CD14-positive monocyte (primary cell): ENCODE results near the gene TRAPPC2. TPM values are rescaled to one million over a fixed set of nuclear protein-coding genes. Genes with fewer than 3 reads are reported as not detected.

ENCODE experiments used
- DNase-seq, 3 donors: peaks; one replicate each; pipeline ENCODE4 v3.0.0-alpha.2; 2011 to 2022
- H2AFZ ChIP-seq: 2 replicates; pipeline ENCODE4 v1.6.0; 2012; ENCODE audit warnings: mild to moderate bottlenecking, low read depth, low read length, inconsistent platforms; ENCODE audit not compliant: insufficient read depth, poor library complexity, severe bottlenecking
- H3K27ac ChIP-seq, 2 donors: 1 replicate in 1 of 2; 2 replicates in 1 of 2; pipeline ENCODE4 v1.5.1; 2012 to 2013; ENCODE audit warnings: low read length in 2 of 2, control low read depth in 1 of 2, inconsistent platforms in 1 of 2, low read depth in 1 of 2, mild to moderate bottlenecking in 1 of 2
- H3K27me3 ChIP-seq, 2 donors: one replicate each; pipeline versions ENCODE4 v1.6.0 to v1.6.1; 2011 to 2013; ENCODE audit warnings: low read length in 2 of 2; ENCODE audit not compliant: control insufficient read depth in 2 of 2, insufficient read depth in 2 of 2
- H3K36me3 ChIP-seq, 2 donors: replicated peaks in 1 of 2; 1 replicate in 1 of 2; 2 replicates in 1 of 2; pipeline versions ENCODE4 v1.5.1 to v1.6.1; 2012 to 2013; ENCODE audit warnings: low read length in 2 of 2, control low read depth in 1 of 2, inconsistent platforms in 1 of 2, mild to moderate bottlenecking in 1 of 2; ENCODE audit not compliant: insufficient read depth in 2 of 2, control insufficient read depth in 1 of 2
- H3K4me1 ChIP-seq, 2 donors: 1 replicate in 1 of 2; 2 replicates in 1 of 2; pipeline versions ENCODE4 v1.5.1 to v1.6.1; 2012 to 2013; ENCODE audit warnings: low read length in 2 of 2, control low read depth in 1 of 2, inconsistent platforms in 1 of 2, mild to moderate bottlenecking in 1 of 2, moderate library complexity in 1 of 2; ENCODE audit not compliant: insufficient read depth in 2 of 2, control insufficient read depth in 1 of 2
- H3K4me2 ChIP-seq: replicated peaks from 2 replicates; pipeline ENCODE3; 2012; ENCODE audit warnings: low read length, moderate library complexity, mild to moderate bottlenecking; ENCODE audit not compliant: poor library complexity, severe bottlenecking; ENCODE audit errors: extremely low read depth
- H3K4me3 ChIP-seq, 3 experiments: fragments of 200-600 bp in 1 of 3; sonication (generic) in 1 of 3; replicated peaks in 1 of 3; 1 replicate in 2 of 3; 2 replicates in 1 of 3; pipeline ENCODE4 v1.5.1; 2011 to 2013; ENCODE audit warnings: low read length in 3 of 3, mild to moderate bottlenecking in 3 of 3, control low read depth in 2 of 3, low read depth in 2 of 3, inconsistent platforms in 1 of 3, moderate library complexity in 1 of 3
- H3K79me2 ChIP-seq: 2 replicates; pipeline ENCODE4 v1.6.0; 2012; ENCODE audit warnings: mild to moderate bottlenecking, control low read depth, inconsistent platforms, low read length, moderate library complexity; ENCODE audit not compliant: insufficient read depth
- H3K9ac ChIP-seq: 2 replicates; pipeline ENCODE4 v1.6.0; 2017; ENCODE audit warnings: low read length, mild to moderate bottlenecking; ENCODE audit not compliant: insufficient read depth, poor library complexity, severe bottlenecking
- H3K9me3 ChIP-seq, 2 donors: replicated peaks in 1 of 2; 1 replicate in 1 of 2; 2 replicates in 1 of 2; pipeline versions ENCODE4 v1.5.1 to v1.6.1; 2012 to 2013; ENCODE audit warnings: low read length in 2 of 2, control low read depth in 1 of 2; ENCODE audit not compliant: control insufficient read depth in 1 of 2, insufficient read depth in 1 of 2
- H4K20me1 ChIP-seq: 2 replicates; pipeline ENCODE4 v1.6.0; 2012; ENCODE audit warnings: mild to moderate bottlenecking, low read length, control low read depth, moderate library complexity; ENCODE audit not compliant: insufficient read depth
- H3K27ac Mint-ChIP-seq, 7 donors: one replicate each; pipeline ENCODE4 v1.8.0; 2020; ENCODE audit warnings: mild to moderate bottlenecking in 7 of 7, mixed read lengths in 7 of 7, moderate library complexity in 6 of 7, inconsistent platforms in 2 of 7
- H3K27me3 Mint-ChIP-seq, 3 donors: one replicate each; pipeline ENCODE4 v1.8.0; 2021 to 2022; ENCODE audit warnings: low read depth in 3 of 3, mild to moderate bottlenecking in 3 of 3, mixed read lengths in 3 of 3, moderate library complexity in 3 of 3, inconsistent platforms in 1 of 3
- H3K36me3 Mint-ChIP-seq, 2 donors: one replicate each; pipeline ENCODE4 v1.8.0; 2020; ENCODE audit warnings: mixed read lengths in 2 of 2, inconsistent platforms in 1 of 2, mild to moderate bottlenecking in 1 of 2
- H3K4me1 Mint-ChIP-seq: one replicate; pipeline ENCODE4 v1.8.0; 2020; ENCODE audit warnings: mild to moderate bottlenecking, mixed read lengths
- H3K4me3 Mint-ChIP-seq, 2 donors: one replicate each; pipeline ENCODE4 v1.8.0; 2020; ENCODE audit warnings: mild to moderate bottlenecking in 2 of 2, mixed read lengths in 2 of 2, moderate library complexity in 1 of 2
- H3K9me3 Mint-ChIP-seq, 7 donors: one replicate each; pipeline ENCODE4 v1.8.0; 2020 to 2022; ENCODE audit warnings: mixed read lengths in 7 of 7, mild to moderate bottlenecking in 6 of 7, moderate library complexity in 6 of 7, inconsistent platforms in 2 of 7
- CTCF ChIP-seq: fragments of 200-600 bp; IDR thresholded peaks from one replicate; pipeline ENCODE4 v1.8.0; 2022; ENCODE audit warnings: antibody characterized with exemption, mild to moderate bottlenecking
- WGBS: methylation state at CpG from one replicate; pipeline ENCODE4 v1.1.5; 2013; ENCODE audit warnings: missing lambda C conversion rate; ENCODE audit not compliant: insufficient coverage; 5-methylcytosine and 5-hydroxymethylcytosine counted together
- intact Hi-C, 2 donors: fragments of 100-400 bp; cut with micrococcal nuclease; formaldehyde crosslinking; loops; one replicate each; pipeline versions ENCODE4 v1.15.0 to v1.15.1; 2023
- polyA plus RNA-seq, 3 donors: library from polyadenylated mRNA; depleted of rRNA in 1 of 3; unstranded in 2 of 3; stranded (reverse) in 1 of 3; fragments of 300-500 nt in 2 of 3; fragments of >200 nt in 1 of 3; fragmentation: Illumina TruSeq in 2 of 3; gene quantifications; 1 replicate in 2 of 3; 2 replicates in 1 of 3; pipeline ENCODE4 v1.2.3, GENCODE V29; 2012 to 2021

TRAPPC2 gene
- polyA plus RNA-seq, 3 donors: 10.6 to 18.3 (median 12.2) TPM

- H3K27ac ChIP-seq: peak overlapping the region in 1 of 2 donors; percentile 50
- intact Hi-C loops: loop anchor here in 1 of 2 donors (10.0 kb wide), 1 partner anchor 293 kb away; no protein-coding TSS in a partner anchor
Observed at GRCh38 chrX:13741695-13742094, 7.3 kb upstream of the TRAPPC2 start.

GRCh38 chrX:13733506-13733905 is 914 bp downstream of the TRAPPC2 start:
- no peak for DNase-seq
- TF ChIP-seq CTCF: no peak
- peaks cover 0 to 26% (median 0%) of the 10 kb centered on the region in 3 donors for H3K27me3 Mint-ChIP-seq
- Histone ChIP-seq H3K36me3 (no peaks in the 10 kb centered on the region), H3K4me2 (peak overlapping the region; percentile 73), H4K20me1 (no peaks in the 10 kb centered on the region), H3K9me3 (peaks cover 0 to 5% of the 10 kb centered on the region in 2 donors), H3K4me1 (peaks cover 16 to 35% of the 10 kb centered on the region in 2 donors), H2AFZ (peak overlapping the region; percentile 78), H3K79me2 (peaks cover 54% of the 10 kb centered on the region), H3K9ac (peak overlapping the region; percentile 74), H3K27ac (peak overlapping the region in 1 of 2 donors; percentile 82), H3K27me3 (peaks cover 0 to 18% of the 10 kb centered on the region in 2 donors), H3K4me3 (peak overlapping the region; percentile 63 to 95 (median 78))
- intact Hi-C loops: loop anchor here (5.0 to 10.0 kb wide), 2 partner anchors 36 to 79 kb away; partner anchors contain the start of gene TCEANC (in 2 of the 2)
- peaks cover 0 to 13% (median 4%) of the 10 kb centered on the region in 7 donors for H3K9me3 Mint-ChIP-seq
- H3K36me3 Mint-ChIP-seq: peaks cover 0 to 1% of the 10 kb centered on the region in 2 donors
- WGBS: 22% methylated on average over 4 of the region's 4 CpGs
- peak overlapping the region; percentile 85 to 95 for H3K4me3 Mint-ChIP-seq
- peak overlapping the region; percentile 16 to 96 (median 90) for H3K27ac Mint-ChIP-seq
- peaks cover 51% of the 10 kb centered on the region for H3K4me1 Mint-ChIP-seq

More at GRCh38 chrX:13741695-13742094, 7.3 kb upstream of the TRAPPC2 start:
- Histone ChIP-seq H3K27me3 (no peaks in the 10 kb centered on the region), H3K4me3 (no peak overlapping the region), H3K9me3 (no peaks in the 10 kb centered on the region), H3K4me2 (no peak overlapping the region), H4K20me1 (no peaks in the 10 kb centered on the region), H3K79me2 (peaks cover 9% of the 10 kb centered on the region), H3K4me1 (peaks cover 6 to 19% of the 10 kb centered on the region in 2 donors), H3K9ac (no peak overlapping the region), H2AFZ (no peak overlapping the region), H3K36me3 (peaks cover 0 to 6% of the 10 kb centered on the region in 2 donors)
- H3K27me3 Mint-ChIP-seq: peaks cover 0 to 15% (median 0%) of the 10 kb centered on the region in 3 donors
- TF ChIP-seq CTCF: no peak
- peaks cover 8 to 10% of the 10 kb centered on the region in 2 donors for H3K36me3 Mint-ChIP-seq
- peak overlapping the region in 5 of 7 donors; percentile 13 to 92 (median 51) for H3K27ac Mint-ChIP-seq
- no peak overlapping the region for H3K4me3 Mint-ChIP-seq
- WGBS: 19% methylated on average over 2 of the region's 6 CpGs
- H3K4me1 Mint-ChIP-seq: peaks cover 19% of the 10 kb centered on the region
- peaks cover 0 to 3% (median 0%) of the 10 kb centered on the region in 7 donors for H3K9me3 Mint-ChIP-seq
- DNase-seq: no peak
